Measurements from ENCODE around the gene SYT2.

DNA sequence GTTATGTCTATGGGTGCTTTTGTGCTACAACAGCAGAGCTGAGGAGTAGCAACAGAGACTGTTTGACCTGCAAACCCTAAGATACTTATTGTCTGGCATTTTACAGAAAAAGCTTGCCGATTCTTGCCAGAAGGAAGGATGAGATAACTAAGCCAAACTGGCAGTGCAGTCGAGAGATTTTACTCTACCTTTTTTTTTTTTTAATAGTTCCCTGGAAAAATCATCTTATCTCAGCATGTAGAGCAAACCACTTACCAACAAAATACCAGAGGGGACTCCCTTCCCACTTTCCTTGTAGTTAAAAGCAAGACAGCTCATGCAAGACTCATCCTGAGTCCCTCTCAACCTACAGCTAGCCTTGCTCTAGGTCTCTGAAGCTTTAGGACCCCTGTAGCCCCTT lies 132.9 kb downstream of the SYT2 start:
- TF ChIP-seq MXI1 (IDR thresholded peaks at IDR 0.05; ENCODE audit: low read depth, low read length) (no peak), JUND (IDR thresholded peaks at IDR 0.05) (no peak), RXRA (IDR thresholded peaks at IDR 0.05; ENCODE audit: borderline replicate concordance, low read depth) (no peak), YY1 (IDR thresholded peaks at IDR 0.05; ENCODE audit: low read depth) (no peak), EZH2phosphoT487 (IDR thresholded peaks at IDR 0.05; ENCODE audit: borderline replicate concordance, low read depth) (no peak), POLR2AphosphoS5 (IDR thresholded peaks at IDR 0.05; ENCODE audit: low read depth, low read length) (no peak), SMC3 (IDR thresholded peaks at IDR 0.05; ENCODE audit: low read depth, low read length) (no peak), GABPA (IDR thresholded peaks at IDR 0.05; ENCODE audit: low read depth) (no peak), SIN3A (IDR thresholded peaks at IDR 0.05; ENCODE audit: borderline replicate concordance, low read depth, low read length) (no peak)
- TF ChIP-seq, protein P1, sequence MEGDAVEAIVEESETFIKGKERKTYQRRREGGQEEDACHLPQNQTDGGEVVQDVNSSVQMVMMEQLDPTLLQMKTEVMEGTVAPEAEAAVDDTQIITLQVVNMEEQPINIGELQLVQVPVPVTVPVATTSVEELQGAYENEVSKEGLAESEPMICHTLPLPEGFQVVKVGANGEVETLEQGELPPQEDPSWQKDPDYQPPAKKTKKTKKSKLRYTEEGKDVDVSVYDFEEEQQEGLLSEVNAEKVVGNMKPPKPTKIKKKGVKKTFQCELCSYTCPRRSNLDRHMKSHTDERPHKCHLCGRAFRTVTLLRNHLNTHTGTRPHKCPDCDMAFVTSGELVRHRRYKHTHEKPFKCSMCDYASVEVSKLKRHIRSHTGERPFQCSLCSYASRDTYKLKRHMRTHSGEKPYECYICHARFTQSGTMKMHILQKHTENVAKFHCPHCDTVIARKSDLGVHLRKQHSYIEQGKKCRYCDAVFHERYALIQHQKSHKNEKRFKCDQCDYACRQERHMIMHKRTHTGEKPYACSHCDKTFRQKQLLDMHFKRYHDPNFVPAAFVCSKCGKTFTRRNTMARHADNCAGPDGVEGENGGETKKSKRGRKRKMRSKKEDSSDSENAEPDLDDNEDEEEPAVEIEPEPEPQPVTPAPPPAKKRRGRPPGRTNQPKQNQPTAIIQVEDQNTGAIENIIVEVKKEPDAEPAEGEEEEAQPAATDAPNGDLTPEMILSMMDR (IDR thresholded peaks at IDR 0.05): no peak
- TF ChIP-seq, protein P2, sequence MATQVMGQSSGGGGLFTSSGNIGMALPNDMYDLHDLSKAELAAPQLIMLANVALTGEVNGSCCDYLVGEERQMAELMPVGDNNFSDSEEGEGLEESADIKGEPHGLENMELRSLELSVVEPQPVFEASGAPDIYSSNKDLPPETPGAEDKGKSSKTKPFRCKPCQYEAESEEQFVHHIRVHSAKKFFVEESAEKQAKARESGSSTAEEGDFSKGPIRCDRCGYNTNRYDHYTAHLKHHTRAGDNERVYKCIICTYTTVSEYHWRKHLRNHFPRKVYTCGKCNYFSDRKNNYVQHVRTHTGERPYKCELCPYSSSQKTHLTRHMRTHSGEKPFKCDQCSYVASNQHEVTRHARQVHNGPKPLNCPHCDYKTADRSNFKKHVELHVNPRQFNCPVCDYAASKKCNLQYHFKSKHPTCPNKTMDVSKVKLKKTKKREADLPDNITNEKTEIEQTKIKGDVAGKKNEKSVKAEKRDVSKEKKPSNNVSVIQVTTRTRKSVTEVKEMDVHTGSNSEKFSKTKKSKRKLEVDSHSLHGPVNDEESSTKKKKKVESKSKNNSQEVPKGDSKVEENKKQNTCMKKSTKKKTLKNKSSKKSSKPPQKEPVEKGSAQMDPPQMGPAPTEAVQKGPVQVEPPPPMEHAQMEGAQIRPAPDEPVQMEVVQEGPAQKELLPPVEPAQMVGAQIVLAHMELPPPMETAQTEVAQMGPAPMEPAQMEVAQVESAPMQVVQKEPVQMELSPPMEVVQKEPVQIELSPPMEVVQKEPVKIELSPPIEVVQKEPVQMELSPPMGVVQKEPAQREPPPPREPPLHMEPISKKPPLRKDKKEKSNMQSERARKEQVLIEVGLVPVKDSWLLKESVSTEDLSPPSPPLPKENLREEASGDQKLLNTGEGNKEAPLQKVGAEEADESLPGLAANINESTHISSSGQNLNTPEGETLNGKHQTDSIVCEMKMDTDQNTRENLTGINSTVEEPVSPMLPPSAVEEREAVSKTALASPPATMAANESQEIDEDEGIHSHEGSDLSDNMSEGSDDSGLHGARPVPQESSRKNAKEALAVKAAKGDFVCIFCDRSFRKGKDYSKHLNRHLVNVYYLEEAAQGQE (IDR thresholded peaks at IDR 0.05; ENCODE audit: low read depth, low read length): no peak

All from SK-N-SH (cell line).